GM19043 (cell line): ENCODE measurements around the gene ADAMTS15.

Experiments used
- ATAC-seq: cut with Tn5 transposase; IDR thresholded peaks from one replicate; pipeline ENCODE4 v1.9.1; 2021; ENCODE audit warnings: low read depth; ENCODE audit not compliant: unreplicated experiment

ADAMTS15 gene, protein sequence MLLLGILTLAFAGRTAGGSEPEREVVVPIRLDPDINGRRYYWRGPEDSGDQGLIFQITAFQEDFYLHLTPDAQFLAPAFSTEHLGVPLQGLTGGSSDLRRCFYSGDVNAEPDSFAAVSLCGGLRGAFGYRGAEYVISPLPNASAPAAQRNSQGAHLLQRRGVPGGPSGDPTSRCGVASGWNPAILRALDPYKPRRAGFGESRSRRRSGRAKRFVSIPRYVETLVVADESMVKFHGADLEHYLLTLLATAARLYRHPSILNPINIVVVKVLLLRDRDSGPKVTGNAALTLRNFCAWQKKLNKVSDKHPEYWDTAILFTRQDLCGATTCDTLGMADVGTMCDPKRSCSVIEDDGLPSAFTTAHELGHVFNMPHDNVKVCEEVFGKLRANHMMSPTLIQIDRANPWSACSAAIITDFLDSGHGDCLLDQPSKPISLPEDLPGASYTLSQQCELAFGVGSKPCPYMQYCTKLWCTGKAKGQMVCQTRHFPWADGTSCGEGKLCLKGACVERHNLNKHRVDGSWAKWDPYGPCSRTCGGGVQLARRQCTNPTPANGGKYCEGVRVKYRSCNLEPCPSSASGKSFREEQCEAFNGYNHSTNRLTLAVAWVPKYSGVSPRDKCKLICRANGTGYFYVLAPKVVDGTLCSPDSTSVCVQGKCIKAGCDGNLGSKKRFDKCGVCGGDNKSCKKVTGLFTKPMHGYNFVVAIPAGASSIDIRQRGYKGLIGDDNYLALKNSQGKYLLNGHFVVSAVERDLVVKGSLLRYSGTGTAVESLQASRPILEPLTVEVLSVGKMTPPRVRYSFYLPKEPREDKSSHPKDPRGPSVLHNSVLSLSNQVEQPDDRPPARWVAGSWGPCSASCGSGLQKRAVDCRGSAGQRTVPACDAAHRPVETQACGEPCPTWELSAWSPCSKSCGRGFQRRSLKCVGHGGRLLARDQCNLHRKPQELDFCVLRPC

DNA sequence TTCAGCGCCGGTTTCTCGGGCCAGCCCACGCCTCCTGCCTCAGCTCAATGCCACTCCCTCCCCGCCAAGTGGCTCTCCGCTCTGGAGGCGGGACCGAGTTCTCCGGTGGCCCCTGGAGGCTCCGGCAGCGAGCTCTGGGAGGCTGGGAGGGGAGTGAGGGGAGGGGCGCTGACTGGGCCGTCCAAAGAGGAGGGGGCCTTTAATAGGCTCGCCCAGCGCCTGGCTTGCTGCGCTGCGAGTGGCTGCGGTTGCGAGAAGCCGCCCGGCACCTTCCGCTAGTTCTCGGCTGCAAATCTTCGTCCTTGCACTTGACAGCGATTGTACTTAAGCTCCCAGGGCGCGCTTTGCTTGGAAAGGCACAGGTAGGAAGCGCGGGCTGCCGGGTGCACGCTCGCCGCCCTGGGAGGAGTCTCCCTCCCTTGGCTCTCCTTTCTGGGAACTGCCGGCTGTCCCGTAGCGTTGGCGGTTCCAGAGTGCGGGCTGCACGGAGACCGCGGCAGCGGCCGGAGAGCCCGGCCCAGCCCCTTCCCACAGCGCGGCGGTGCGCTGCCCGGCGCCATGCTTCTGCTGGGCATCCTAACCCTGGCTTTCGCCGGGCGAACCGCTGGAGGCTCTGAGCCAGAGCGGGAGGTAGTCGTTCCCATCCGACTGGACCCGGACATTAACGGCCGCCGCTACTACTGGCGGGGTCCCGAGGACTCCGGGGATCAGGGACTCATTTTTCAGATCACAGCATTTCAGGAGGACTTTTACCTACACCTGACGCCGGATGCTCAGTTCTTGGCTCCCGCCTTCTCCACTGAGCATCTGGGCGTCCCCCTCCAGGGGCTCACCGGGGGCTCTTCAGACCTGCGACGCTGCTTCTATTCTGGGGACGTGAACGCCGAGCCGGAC is at the start of gene ADAMTS15:
Gene ADAMTS15 (plus strand): TSS at position 230 of the 894 bp plus-strand sequence. CDS start 329 bp downstream, at position 559.
- ATAC-seq, result no peak

DNA sequence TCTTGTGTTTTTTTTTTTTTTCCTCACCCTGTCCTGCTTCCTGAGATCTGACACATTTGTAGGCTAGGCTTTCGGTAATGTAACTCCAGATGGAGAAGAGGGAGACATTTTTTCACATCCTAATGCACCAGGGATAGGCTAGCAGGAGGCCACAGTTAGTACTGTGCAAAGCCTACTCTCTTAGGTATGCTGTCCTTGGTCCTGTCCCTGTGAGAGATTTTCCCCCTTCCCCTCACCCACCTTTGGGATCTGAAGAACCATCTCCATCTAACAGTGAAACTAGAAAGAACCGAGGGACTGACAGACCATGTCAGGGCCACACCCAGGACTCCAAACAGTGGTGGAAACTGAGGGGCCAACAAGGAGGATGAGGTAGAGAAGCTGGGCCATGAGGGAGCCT is 49.2 kb upstream of the ADAMTS15 start:
- ATAC-seq, result no peak

DNA sequence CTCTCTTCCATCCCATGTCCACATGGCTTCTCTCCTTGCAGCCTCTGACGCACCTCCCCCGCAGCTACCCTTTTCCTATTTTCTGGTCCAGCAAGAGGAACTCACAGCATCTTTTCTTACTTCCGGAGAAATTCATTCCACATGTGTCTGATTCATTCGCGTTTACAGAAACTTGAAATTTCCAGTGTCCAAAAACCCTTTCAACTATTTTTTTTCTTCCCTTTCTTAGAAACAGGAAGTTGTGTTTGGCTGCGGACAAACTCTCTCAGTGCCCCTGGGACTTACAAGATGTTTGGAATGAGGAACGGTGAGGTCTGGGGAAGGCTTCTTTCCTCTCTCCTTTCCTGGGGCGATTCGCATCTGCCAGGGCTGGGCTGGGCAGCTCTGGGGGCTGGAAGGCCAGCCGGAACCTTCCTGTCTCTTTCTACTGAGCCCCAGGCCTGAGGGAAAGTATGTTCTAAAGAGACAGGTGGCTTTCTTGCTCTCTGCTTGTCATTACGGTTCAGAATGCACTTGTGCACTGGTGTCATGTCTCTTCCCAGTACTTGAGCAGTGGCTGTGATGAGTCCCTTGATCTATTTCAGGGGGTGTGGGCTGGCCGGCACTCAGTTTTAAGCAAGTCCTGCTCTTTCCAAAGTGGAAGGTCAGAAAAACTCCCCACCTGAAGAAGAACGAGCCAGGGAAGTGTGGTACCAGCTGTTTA is 47.5 kb upstream of the ADAMTS15 start:
- ATAC-seq, result no peak

DNA sequence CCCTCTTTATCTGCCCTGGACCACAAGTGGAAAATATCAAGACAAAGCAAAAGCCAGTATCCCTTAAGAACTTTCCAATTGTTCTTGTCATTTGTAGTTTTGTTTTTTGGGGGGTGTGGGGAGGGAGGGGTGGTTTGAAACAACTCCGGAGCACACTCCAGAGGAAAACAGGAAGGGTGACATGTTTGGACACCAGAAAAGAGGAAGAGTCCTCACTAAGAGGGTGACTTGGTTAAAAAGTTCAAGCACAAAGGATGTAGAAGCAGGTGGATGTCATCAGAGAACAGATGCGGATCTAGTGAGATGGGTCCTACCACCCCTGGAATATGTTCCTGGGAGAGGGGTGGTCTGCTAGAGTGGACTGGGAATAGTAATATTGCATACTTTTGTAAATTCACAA is 45.9 kb upstream of the ADAMTS15 start:
- ATAC-seq, result no peak

DNA sequence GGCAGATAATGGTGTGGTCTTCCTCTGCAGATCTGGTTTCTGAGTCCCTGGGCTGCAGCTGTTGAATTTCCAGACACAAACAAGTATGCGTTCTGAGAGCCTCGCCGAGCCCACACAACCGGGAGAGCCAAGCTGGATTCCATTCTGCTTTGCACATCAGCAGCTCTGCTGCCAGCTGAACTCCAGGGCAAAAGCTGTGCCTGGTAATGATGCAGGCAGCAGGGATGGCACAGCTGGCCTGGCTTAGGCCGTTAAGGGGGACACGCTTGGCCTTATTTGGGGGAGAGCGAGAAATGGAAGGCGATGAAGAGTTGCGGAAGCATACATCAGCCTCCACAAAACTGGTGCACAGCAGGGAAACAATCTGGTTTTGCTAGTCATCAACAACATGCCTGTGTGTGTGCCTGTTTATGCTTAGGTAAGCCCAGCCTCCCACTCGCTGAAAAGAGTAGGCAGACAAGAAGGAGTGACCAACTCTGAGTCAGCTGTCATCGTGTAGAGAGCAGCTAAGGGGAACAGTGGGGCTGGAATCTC is 45.1 kb upstream of the ADAMTS15 start:
- no peak for ATAC-seq

DNA sequence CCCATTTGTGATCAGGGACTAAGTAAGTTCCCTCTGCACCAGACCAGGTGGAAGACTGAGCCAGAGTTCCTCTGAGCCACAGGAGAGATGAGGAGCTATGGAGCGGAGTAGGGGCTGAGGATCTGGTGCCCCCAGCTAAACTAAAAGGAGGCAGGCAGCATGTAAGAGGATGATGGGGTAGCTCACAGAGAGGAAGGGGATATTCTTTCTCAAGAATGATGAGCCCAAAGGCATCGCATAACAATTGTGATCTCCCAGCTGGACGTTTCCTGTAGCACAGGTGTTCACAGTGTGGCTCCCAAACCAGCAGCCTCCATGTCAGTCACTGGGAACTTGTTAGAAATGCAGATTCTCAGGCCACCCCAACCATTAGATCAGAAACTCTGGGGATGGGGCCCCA is 44.5 kb upstream of the ADAMTS15 start:
- ATAC-seq, result no peak

DNA sequence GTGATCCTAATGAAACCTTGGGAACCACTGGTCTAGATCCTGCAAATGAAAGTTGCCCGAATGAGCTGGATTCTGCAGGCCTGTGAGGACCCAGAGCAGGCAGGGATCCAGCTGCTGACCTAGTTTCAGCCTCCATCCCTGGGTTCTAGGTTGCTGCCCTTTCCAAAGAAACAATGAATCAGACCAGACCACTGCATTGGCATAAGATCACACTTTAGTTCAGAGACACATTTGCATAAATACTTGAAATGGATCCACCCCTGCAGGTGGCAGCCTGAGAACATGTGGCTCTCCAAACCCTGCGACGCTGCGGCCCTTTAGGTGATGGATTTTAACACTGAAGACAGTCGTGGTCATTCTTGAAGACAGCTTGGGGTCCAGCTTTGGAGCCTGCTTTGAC is 43.7 kb upstream of the ADAMTS15 start:
- ATAC-seq, result no peak

DNA sequence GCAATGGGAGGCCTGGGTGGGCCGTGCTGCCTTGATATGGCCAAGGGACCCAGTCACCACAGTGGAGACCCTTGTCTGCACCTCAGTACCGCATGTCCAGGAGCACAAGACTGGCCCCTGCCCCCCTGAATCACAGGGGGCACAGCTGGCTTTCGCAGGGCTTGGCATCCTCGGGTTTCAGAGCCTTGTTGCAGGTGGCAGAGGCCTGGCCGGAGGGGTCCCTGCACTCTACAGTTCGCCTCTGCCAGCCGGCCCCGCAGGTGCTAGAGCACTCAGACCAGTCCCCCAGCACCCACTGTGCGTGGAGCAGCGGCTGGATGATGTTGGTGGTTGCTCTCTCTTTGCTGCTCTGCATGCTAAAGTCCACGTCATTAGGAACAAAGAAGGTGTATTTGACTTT is 43.0 kb upstream of the ADAMTS15 start:
- no peak for ATAC-seq

DNA sequence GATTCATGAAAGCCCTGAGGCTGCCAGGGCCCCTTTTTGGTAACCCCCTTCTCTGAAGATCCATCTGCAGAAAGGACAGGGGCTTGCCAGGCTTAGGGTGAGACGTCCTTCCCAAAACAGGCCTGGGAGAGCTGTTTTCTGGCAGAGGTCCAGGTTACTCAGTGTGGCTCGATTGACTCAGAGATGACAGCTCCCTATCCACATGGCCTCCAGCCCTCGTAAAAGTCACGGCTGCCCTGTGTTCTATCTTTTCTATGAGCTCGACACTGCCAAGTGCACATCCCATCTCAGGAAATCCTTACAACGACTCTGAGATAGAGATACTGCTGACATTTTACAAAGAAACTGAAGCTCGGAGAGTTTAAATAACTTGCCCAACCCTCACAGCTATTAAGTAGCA is 40.5 kb upstream of the ADAMTS15 start:
- no peak for ATAC-seq

DNA sequence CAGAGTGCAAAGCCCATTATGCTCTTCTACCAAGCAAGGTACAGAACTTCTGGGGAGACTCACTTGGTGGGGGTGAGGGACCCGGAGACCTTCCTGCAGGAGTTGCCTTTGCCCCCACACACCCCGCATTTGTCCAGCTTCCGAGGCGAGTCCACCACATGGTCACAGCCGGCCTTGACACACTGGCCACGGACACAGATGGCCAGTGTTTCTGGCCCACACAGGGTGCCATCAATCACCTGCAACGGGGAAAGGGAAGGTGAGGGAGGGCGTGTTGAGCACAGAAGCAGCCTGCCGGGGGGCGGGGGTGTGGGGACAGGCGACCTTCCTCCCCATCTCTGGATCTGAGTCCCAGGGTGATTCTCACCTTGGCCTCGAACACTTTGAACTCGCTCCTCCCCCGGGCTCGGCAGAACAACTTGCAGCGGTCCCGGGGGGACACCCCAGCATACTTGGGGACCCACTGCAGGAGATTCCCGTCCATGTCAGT is 40.0 kb upstream of the ADAMTS15 start:
- ATAC-seq, result no peak

DNA sequence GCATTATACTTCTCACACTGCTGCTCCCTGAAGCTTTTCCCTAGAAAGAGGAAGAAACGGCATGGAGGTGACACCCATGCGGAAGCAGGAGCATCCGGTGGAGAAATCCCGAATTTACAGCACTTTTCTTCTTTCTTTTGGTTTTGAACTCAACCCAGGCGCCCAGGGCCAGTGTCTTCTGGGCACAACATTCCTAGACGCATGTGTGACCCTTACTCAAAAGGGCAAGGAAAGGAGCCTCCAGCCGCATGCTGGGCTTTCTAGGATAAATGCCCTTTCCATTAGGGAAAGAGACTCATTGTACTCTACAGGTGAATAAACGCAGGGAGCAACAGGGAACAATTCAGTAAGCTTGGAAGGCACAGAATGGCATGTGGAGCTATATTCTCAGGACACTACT is 39.5 kb upstream of the ADAMTS15 start:
- ATAC-seq, result no peak

DNA sequence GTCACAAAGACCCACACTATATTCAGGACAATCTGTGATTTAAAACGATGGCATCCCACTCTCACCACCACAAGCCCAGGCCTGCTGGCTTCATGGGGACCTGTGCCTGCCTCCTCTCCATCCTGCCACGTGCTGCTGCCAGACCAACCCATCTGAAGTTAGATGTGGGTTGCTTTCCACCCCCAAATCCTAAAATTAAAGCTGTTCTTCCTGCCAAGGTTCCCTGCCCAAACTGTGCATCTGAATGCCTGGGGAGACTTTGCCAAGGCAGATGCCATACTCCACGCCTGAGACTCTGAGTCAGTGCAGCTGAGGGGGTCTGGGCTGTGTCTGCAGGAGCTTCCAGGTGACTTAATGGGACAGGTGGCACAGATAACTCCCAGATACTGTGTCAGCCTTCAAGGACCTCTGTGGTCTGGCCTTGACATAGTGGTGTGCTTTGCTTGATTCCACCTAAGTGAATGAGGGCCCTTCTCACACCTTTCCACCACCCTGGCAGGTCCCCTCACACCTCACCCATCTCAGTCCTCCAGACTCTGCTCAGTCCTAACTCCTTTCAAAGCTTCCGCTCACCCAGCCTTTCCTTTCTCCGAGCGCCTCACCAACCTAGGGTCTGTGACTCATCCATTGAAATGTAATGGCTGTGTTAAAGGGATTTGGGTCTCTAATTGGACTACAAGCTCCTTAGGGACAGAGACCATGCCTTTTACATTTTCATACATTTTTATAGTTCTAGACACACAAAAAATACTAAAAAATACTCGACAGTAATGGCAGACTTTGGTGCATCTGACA is 38.7 kb upstream of the ADAMTS15 start:
- ATAC-seq, result no peak

DNA sequence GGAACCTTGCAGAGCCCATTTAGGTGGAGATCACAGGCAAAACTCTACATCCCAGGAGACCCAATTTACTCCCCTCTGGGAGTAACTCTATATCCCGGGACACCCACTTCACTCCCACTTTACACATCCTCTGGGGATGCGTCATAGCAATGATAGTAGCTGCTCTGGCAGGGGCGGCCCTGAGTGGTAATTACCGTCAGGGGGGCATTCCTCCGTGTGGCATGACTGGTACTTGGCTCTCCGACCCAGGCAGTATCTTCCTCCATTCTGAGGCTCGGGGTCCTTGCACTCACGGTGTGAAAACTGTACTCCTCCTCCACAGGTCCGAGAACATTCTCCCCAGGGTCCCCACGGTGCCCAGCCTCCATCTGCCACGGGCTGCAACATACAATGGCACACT is 37.2 kb upstream of the ADAMTS15 start:
- ATAC-seq, result no peak

DNA sequence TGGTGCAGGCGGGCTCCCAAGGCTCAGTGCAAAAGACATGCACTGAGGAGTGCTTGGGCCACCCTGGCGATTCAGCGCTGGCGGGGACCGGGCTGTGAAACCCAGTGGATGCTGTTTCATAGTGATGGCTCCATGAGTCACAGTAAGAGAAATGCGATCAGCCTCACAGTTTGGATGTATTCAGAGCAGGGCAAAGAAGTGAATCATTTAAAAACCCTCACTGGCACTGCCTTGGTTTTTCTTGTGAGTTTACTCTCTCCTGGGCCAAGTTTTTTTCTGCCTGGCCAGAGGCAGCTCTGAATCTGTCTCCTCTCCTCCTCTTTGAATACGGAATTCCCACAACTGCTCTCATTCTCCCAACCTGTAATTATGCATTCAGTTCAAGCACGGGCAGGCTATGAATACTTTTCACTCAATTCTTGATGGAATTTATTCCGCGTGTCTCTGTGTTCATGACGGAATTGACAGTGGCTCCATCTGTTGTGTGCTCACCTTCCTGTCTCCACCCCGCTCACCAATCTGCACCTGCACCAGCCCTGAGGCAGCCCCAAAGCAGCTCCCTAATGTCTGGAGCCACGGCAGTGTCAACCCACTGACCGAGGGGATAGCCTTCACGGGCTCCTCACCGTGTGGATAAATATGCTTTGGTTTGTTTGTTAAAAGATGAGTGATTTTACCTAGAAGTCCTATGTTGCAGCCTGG is 34.9 kb upstream of the ADAMTS15 start:
- ATAC-seq, result no peak

DNA sequence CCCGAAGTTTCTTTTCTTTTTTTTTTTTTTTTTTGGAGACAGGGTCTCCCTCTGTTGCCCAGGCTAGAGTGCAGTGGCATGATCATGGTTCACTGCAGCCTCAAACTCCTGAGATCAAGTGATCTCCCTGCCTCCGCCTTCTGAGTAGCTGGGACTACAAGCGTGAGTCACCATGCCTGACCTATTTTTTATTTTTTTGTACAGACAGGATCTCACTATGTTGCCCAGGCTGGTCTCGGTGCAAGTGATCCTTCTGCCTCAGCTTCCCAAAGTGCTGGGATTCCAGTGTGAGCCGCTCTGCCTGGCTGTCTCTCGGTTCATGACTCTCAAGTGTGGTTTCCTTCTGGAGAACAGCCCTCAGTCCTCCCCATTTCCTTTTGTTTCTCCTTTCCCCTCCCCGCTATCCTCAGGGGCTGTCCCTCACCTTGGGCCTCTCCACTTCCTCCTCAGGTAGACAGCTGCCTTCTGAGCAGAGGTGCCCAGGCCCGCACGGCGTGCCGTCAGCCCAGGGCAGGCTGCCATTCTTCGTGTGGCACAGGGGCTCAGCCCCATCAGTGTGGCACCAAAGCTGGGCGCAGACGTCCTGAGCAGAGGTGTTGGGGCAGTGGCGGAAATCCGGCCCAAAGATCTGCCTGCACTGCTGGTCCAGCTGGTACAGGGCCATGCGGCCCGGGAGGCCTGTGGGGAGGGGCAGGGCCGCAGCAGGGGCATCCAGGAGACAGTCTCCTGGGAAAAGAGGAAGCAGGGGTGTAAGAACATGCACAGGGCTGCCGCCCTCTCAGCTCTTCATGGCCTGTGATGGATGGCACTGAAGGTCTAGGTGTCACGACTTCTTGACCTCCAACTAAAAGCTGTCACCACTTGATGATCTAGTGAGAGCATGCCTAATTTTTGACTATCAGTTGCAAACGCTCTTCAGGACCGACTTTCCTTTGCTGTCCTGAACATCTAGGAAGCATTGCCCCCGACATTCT is 34.1 kb upstream of the ADAMTS15 start:
- ATAC-seq, result no peak

DNA sequence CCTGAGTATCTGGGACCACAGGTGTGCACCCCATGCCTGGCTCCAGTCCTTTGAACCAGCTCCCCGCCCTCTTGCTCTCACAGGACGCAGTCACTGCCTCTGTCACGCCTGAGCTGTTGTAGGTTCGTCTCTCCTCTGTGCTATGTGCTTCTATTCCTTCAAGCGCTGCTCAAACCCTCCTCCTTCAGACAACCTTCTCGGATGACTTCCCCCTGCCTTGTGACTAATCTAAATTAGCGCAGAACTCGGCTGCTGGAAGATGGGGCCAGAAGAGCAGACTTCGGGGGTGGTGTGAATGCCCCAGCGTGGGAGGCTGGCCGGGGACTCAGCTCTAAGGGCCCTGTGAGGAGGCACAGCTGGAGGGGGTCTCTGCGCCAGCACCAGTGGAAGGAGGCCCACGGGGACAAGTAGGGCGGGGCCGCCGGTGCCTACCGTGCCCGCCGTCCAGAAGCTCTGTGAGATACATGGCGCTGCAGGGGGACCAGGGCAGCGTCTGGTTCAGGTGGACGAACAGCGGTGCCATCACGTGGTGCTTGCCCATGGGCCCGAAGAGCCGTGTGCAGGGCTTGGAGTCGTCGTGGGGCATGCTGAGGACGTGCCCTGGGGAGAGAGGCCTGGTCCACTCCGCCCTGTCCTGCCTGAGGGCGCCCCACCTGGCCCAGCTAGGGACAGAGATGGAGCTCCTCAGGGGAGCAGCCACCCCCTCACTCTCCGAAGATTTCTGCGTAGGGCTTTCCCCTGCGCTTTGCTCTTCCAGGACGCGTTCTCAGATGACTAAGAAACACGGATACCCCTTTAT is 32.5 kb upstream of the ADAMTS15 start:
- ATAC-seq, result no peak
